SK-N-MC (cell line): Measurements from ENCODE around the gene UQCRH.

Experiments used
- EZH2 ChIP-seq: fragments of 200-600 bp; sonication (generic); IDR thresholded peaks from one replicate; pipeline ENCODE4 v1.6.1; 2017; ENCODE audit warnings: antibody characterized with exemption
- FOXP2 ChIP-seq: optimal IDR thresholded peaks from 2 replicates; pipeline ENCODE3; 2011; ENCODE audit warnings: mild to moderate bottlenecking, moderate library complexity; ENCODE audit not compliant: insufficient read depth; ENCODE audit errors: extremely low read length, control extremely low read depth
- POLR2AphosphoS5 ChIP-seq: IDR thresholded peaks from 2 replicates; pipeline ENCODE4 v1.6.1; 2012; ENCODE audit warnings: mild to moderate bottlenecking, low read depth, low read length, borderline replicate concordance

- TF ChIP-seq POLR2AphosphoS5 (no peak), EZH2 (no peak), FOXP2 (no peak)
Measured at GRCh38 chr1:46362158-46362557, 58.7 kb downstream of the UQCRH start.
